Gastroesophageal sphincter (tissue), 3 donors: ENCODE results near the gene PLP1.

Experiments used
- CTCF ChIP-seq, 4 experiments: fragments of 200-600 bp in 2 of 4; fragments of 450-650 bp in 2 of 4; sonication (generic) in 1 of 4; IDR thresholded peaks; one replicate each; pipeline ENCODE4 v1.5.1; 2017 to 2019; ENCODE audit warnings: antibody characterized with exemption in 4 of 4, mild to moderate bottlenecking in 2 of 4, moderate library complexity in 2 of 4
- EP300 ChIP-seq: sonication (generic); formaldehyde crosslinking; IDR thresholded peaks from one replicate; pipeline ENCODE4 v1.6.1; 2017; ENCODE audit warnings: antibody characterized with exemption, mild to moderate bottlenecking

- TF ChIP-seq CTCF (IDR thresholded peaks at IDR 0.05), result no peak
- TF ChIP-seq EP300, result no peak
These were observed 54.7 kb downstream of the PLP1 start for GRCh38 chrX:103831342-103831802.
